DMS153 (cell line): ENCODE measurements around the gene PLEKHG3.
A peak's percentile ranks its signal among the peaks of the same experiment; 100 is the strongest.

Experiments
- DNase-seq: peaks from one replicate; lab custom pipeline; 2025; lab: John Stamatoyannopoulos, UW

PLEKHG3 gene

GRCh38 chr14:64746298-64747250 lies 42.4 kb downstream of the PLEKHG3 start:
- no peak for DNase-seq

- no peak for DNase-seq
Observed at GRCh38 chr14:64747327-64747726, 43.1 kb downstream of the PLEKHG3 start.

GRCh38 chr14:64748521-64748920 lies 44.3 kb downstream of the PLEKHG3 start:
- no peak for DNase-seq

- DNase-seq: no peak
Observed at GRCh38 chr14:64748995-64749714, 44.9 kb downstream of the PLEKHG3 start.

GRCh38 chr14:64752909-64753308 lies 48.7 kb downstream of the PLEKHG3 start:
- DNase-seq: no peak

- no peak for DNase-seq
Observed at GRCh38 chr14:64753374-64753773, 49.1 kb downstream of the PLEKHG3 start.

GRCh38 chr14:64753999-64754398 lies 49.8 kb downstream of the PLEKHG3 start:
- DNase-seq: no peak

GRCh38 chr14:64754685-64755084 lies 50.5 kb downstream of the PLEKHG3 start:
- no peak for DNase-seq

GRCh38 chr14:64755781-64756221 lies 51.6 kb downstream of the PLEKHG3 start:
- DNase-seq: no peak

- no peak for DNase-seq
Observed at GRCh38 chr14:64756712-64757111, 52.5 kb downstream of the PLEKHG3 start.

- DNase-seq: no peak
Observed at GRCh38 chr14:64757601-64758000, 53.4 kb downstream of the PLEKHG3 start.

GRCh38 chr14:64758025-64758521 lies 53.8 kb downstream of the PLEKHG3 start:
- DNase-seq: no peak

- no peak for DNase-seq
Observed at GRCh38 chr14:64758691-64759554, 54.7 kb downstream of the PLEKHG3 start.

GRCh38 chr14:64759555-64759938 lies 55.3 kb downstream of the PLEKHG3 start:
- DNase-seq: no peak

GRCh38 chr14:64760146-64760755 lies 56.0 kb downstream of the PLEKHG3 start:
- no peak for DNase-seq

GRCh38 chr14:64760916-64761315 lies 56.7 kb downstream of the PLEKHG3 start:
- DNase-seq: no peak

GRCh38 chr14:64761441-64762043 lies 57.3 kb downstream of the PLEKHG3 start:
- DNase-seq: no peak

- peak; percentile 53 for DNase-seq
Observed at GRCh38 chr14:64762044-64763034, 58.1 kb downstream of the PLEKHG3 start.

GRCh38 chr14:64763085-64763782 lies 59.0 kb downstream of the PLEKHG3 start:
- DNase-seq: no peak
